DMS114 treated with DMSO at 0.1 percent for 48 hours (cell line): Measurements from ENCODE around the gene FGF22.

Source experiments
- DNase-seq: peaks from one replicate; lab custom pipeline; 2025; ENCODE audit not compliant: unreplicated experiment; lab: John Stamatoyannopoulos, UW

Gene FGF22

DNA sequence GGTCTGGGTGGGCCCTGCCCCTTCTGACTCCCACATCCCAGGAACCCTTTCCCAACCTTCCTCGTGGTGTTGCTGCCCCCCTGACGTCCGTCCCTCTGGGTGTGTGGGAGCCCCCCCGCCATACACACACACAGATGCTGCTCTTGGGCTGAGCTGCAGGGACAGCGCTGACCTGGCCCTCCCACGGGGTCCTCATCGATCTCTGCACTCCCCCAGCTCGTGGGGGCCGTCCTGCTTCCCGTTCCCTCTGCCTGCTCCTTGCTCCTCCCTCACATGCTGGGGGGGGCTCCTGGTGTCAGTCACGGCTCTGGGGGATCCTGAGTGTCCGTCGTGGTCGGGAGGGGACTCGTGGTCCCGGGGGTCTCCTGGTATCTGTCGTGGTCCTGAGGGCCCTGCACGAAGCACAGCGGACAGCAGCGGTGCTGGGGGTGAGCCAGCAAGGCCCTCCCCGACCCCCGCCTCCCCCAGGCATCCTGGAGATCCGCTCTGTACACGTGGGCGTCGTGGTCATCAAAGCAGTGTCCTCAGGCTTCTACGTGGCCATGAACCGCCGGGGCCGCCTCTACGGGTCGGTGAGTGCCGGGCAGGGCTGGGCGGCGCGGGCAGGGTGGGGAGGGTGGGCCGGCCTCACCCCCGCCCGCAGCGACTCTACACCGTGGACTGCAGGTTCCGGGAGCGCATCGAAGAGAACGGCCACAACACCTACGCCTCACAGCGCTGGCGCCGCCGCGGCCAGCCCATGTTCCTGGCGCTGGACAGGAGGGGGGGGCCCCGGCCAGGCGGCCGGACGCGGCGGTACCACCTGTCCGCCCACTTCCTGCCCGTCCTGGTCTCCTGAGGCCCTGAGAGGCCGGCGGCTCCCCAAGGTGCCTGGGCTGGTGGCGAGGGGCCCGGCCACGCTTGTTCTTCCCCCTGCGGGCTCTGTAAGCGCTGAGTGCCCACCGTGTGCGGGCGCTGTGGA is 3.4 kb downstream of the FGF22 start:
- DNase-seq, result no peak

DNA sequence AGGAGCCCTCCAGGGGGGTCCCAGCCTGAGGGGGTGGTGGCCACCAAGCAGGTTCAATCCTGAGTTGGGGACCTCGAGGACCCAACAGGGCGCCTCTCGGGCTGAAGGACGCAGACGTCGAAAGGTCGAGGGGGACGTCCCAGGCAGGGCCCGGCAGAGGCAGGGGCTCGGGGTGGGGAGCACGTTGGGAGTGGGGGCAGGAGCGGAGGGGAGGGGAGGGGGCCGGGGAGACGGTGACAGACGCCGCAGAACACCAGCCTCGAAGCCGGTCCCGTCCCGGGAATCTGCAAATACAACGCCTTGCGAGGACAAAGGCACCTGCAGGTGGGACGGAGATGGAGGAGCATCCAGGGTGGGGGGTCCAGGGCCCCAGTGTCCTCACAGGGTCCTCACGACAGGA is 4.1 kb downstream of the FGF22 start:
- no peak for DNase-seq

DNA sequence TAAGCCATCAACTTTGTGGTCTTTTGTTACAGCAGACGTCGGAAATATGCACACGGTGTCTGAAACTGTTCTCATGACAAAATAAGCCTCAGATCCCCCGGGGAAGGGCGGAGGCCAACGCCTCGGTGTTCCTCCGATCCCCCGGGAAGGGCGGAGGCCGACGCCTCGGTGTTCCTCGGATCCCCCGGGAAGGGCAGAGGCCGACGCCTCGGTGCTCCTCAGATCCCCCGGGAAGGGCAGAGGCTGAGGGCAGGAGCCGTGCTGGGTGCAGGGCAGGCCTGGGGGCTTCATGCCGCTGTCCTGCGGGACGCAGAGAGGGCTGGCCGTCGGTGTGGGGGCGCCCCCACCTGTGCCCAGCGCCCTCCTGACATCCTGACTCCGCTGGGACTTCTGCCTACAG is 4.7 kb downstream of the FGF22 start:
- DNase-seq, result no peak

DNA sequence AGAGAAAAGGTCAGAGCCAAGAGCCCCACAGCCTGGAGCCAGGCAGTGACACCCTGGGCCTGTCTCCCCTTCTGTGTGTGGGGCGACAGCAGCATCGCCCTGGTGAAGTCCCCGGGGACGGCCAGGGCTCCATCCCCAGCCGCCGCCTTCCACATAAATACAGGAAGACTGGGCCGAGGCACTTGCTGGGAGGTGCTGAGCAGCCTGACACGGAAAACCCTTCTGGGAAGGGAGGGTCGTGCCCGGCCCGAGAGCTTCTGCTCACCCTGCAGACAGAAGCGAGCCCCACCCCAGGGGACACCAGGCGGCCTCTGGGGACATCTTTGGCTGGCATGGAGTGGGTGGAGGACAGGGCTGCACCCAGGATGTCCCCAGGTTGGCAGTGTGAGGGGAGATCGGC is 5.1 kb downstream of the FGF22 start:
- DNase-seq, result no peak

DNA sequence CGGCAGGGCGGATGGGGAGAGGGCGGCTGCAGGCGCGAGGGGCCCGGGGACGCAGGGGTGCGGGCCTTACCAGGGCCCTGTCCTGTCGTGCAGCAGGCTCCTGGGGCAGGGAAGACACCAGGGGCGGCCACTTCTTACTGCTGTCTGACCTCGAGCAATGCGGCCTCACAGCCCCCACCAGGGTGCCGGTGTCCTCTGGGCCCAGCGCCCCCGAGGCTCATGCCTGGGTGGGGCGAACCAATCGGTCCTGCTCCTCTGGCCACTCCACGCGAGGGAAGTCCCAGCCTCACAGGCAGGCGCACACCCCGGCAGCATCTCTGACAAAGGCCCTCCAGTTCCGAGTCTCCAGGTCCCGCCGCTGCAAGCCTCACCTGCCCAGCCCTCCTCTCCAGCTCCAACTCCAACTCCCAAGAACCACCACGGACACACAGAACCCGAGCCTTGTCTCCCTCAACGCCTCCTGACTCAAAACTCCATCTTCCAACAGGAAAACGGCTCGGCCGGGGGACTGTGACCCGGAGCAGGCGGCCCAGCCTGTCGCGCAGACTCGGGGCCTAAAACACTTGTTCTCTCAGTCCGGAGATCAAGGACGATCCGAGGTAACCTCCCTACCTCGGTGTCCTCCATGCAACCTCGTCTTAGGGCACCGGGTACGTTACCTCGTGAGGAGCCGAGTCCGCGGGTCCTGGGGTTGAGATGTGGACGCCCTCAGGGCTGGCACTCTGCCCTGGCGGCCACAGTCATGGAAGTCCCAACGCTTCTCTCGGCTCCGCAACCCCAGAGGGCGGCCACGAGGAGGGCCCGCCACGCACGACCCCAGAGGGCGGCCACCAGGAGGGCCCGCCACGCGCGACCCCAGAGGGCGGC is 6.5 kb downstream of the FGF22 start:
- no peak for DNase-seq

DNA sequence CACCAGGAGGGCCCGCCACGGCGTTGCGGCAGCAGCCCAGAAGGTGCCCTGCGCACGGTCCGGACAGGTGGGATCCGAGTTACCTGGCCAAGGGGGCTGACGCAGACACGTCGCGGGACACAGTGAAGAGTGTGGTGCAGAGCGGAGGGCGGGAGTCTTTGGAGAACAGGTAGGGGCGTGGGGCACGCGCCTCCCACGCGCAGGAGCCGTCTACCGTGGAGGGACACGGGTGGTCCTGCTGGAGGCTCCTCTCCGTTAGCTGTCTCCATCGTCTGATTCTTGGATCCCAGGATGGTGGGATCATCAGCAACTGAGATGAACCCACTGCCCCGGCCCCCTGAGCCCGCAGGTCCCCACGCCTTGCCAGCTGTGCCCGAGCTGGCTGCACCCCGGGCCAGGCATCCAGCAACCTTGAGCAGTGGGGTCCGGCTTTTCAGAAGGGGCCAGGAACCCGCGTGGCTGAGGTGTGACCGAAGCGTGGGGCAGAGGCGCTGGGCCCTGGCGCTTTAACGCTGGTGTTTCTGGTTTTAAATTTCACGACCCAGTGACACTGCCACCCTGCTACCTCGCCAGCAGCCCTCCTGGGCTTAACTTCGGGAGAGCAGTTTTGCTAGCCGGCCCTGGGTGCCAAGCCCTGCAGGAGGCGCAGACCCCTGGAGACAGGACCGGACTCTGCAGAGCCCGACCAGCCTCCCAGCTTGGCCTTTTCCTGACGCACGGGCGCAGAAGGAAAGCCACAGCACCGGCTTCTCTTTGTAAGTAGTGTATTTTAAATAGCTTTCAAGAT is 7.3 kb downstream of the FGF22 start:
- DNase-seq, result no peak

DNA sequence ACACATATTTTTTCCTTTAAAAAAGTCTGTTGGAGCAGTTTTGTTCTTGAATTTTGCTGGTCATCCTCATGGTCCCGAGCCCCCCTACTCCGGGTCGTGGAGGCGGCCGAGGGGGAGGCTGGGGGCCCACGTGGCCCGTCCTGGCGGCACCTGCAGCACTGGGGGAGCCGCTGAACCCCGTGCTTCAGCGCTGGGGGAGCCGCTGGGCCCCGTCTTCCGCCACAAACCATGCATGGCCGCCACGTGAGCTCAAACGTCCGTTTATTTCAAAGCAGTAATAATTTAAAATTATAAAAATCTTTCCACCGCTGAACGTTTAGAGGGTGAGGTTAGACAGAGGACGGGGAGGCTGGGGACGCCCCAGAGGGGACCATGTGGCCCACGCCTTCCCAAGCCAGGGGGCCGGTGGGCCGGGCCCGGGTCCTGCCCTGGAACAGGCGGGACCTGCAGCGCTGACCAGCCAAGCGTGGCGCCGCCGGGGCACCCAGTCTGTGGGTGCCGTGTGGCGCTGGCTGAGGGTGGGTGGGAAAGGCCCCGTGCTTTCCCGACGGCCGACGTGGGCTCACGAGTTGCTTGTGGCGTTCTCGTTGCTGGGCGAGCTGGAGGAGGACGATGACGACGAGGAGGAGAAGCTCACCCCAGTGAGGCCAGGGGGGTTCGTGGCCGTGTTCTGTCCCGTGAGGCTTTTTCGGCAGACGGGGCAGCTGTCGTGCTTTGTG is 8.0 kb downstream of the FGF22 start:
- DNase-seq, result no peak

DNA sequence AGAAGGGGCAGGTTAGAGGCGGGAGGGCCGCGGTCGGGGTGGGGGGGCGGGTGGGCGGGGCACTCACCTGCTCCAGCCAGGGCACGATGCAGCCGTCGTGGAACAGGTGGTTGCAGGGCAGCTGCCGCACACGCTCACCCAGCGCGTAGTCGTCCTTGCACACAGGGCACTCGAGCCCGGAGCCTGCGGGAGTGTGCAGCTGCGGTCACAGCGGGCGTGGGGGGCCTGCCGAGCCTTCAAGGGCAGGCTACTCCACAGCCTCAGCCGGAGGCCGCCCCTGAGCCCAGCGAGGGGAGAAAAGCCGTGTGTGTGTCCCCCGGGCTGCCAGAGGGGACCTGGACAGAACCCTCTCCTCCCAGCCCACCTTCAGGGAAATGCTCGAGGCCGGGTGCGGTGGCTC is 8.6 kb downstream of the FGF22 start:
- DNase-seq, result no peak

DNA sequence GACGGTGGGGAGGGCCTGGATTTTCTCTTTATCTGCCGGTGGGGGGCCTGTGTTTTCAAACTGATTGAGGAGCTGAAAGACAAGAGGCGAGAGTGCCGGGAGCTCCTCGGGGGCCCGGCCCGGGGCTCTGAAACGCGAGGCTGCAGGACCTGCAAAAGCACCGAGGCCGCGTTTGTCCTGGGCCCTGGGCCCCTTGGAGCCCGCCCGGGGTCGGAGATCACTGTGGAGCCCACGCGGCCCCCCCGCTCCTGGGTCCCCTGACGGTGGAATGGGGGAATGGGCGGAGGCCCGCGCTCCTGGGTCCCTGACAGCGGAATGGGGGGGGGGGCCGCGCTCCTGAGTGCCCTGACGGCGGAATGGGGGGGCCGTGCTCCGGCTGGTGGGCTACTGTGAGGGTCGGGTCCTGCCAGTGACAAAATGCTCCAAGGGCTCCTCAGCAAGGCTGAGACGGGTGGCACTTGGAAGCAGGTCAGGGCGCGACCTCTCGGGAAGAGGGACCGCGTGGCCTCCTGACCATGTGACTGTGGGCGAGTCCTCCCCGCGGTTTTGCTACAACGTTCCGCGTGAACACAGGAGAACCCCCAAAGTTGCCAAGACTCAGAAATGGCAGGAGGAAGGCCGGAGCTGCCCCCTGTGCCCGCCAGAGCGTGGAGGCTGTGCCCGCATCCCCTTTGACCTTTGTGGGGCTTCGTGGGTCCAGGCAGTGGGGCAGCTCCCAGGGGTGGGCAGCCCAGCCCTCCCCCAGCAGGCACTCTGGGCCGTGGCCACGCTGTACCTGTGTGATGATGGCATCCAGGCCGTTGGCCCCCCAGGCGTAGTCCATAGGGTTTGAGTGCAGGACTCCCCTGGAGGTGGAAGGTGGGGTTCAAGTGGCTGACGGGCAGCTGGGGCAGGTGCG is 9.5 kb downstream of the FGF22 start:
- no peak for DNase-seq

DNA sequence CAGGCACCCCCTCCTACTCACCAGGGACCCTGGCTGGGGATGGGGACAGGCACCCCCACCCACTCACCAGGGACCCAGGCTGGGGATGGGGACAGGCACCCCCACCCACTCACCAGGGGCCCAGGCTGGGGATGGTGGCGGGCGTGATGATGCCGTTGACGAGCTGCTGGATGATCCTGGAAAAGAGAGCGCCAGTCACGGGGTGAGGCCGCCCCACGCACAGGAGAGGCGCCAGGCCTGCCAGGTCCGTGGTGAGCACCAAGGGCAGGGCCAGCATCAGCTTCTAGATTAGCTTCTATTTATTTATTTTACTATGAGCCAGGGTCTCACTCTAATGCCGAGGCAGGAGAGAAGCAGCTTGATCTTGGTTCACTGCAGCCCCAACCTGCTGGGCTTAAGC is 10.4 kb downstream of the FGF22 start:
- no peak for DNase-seq

DNA sequence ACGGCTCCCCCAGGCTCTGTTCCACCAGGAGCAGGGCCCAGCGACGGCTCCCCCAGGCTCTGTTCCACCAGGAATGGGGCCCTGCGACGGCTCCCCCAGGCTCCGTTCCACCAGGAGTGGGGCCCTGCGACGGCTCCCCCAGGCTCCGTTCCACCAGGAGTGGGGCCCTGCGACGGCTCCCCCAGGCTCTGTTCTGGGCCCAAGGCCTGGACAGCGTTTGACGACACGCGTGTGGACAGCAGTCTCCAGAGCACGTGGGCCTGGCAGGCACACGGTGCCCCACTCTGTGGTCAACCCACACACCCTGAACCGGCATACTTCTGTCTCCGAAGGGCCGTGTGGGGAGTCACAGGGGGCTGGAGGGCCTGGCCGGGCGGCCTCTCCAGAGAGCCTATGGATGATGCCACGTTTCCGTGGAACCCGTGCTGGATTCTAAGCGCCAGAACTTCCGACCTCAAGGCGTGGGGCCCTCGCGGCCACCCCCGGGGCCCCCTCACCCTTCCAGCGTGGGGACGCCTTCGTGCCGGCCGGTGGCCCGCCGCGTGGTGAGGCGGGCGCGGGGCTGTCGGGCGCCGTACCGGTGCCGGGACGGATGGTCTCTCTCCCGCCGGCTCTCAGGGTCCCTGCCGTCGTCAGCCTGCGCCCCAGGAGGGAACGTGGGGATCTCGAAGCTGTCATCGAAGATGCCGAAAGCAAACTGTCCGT is 11.6 kb downstream of the FGF22 start:
- DNase-seq, result no peak

DNA sequence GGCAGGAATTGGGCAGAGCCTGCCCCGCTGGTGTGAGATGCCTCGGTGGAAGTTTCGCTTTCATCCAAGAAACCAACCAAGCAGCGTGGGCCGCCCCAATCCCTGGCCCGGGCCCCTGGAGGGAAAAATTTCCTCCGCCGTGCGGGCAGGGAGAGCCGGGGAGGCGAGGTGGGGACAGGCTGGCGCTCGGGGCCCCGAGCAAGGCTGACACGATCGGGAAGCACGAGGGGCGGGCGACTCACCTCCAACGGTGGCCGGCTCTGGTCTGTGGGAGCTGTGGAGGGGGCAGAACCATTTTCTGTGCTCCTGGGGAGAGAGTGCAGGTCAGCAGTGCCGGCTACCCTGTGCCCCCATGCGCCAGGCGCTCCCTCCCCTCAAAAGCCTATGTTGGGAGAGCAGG is 12.3 kb downstream of the FGF22 start:
- DNase-seq, result no peak

DNA sequence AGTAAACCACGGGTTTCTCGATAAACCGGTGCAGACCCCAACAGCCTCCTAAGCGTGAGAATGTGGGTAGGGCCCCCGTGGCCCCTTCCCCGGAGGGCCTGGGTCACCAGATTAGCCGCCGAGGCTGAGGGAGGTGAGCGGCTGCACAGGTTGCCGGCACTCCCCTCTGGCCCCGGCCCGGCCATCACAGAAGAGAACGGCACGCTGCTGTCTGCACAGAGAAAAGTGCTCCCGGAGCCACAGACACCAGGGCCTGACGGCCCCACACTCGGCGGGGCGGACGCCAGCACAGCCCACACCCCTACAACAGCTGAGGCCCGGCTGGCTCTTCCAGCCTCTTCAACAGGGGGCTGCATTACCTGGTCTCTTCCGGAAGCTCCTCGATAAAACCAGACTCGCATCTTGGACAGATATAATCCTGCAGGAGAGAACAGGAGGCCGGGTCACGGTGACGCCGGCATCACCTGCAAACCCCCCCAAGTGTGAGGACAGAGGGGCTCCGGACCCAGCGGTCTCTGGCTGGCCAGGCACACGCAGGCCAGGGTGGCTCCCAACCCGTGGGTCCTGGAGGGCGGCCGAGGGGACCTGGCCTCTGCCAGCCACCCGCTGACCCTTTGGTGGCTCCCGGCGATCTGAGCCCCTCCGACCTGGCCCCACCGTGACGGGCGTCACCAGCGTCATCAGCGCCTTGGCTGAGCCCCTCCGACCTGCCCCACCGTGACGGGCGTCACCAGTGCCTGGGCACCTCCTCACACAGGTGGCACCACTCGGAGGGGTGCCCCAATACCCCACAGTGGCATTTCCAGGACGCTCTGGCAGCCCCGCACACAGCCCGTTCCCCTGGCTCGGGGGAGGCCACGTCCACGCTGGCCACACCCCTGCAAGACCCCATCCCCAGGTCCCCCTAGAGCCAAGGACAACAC is 13.0 kb downstream of the FGF22 start:
- DNase-seq, result no peak

DNA sequence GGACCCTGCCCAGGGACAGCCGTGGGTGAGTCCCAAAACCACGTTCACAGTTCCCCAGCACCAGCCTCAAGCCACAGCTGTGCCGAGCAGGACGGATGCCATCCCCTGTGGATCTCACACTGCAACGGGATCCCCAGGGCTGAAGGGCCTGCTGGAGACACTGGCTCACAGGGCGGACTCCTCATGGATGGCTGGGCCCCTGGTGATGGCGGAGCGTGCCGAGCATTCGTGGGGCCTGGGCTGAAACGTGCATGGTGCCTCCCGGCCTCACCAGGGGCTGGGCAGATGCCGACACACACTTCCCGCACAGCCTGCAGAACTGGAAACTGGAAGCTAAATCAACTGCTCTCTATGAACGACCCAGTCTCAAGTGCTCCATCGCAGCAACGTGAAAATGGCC is 13.7 kb downstream of the FGF22 start:
- DNase-seq, result no peak

DNA sequence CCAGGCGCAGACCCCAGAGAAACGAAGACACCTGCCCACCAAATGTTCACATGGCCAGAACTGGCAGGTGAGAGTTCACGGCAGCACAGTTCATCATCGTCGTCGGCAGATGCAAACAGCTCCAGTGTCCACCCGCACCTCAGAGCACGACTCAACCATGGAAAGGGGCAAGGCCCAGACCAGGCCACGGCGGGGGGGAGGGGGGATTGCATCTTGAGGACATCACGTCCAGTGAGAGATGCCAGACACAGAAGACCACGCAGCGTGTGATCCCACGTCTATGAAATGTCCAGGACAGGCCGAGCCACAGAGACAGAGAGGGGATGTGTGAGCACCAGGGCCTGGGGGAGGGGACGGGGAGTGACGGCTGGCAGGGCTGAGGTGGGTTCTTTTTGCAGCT is 16.0 kb downstream of the FGF22 start:
- no peak for DNase-seq

DNA sequence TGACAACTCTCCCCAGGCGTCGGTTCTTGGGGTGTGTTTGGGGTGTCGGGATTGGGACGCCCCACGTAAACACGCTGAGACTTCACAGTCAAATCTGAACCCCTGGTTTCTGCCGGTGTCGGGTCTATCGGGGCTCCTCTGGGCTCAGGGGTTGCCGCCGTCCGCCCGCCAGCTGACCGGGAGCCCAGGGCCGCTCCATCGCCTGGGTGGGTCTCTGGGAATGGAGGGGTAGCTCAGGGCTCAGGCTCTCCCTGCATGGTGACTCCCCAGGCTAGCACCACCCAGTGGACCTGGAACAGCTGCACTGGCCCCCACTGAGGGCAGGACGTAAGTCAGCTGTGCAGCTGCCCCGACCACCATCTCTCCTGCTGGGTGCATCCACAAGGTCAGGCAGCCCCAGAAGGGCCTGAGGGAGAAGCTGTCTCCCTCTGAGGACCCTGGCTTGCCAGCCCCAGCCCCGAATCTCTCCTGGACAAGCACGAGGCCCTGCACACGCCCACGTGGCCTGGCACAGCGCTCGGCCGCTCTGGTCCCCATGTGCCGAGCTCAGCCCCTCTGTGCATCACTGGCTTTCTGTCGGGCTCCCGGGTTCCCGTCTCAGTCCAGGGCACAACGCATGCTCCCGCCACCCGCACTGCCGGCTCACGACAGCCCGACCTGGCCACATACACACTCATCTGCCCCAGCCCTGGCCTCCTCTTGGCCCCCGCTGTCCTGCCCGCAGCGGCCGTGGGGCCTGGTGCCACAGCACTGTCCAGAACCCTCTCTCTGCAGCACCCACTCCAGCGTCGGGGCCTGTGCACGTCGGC is 17.3 kb downstream of the FGF22 start:
- DNase-seq, result no peak

DNA sequence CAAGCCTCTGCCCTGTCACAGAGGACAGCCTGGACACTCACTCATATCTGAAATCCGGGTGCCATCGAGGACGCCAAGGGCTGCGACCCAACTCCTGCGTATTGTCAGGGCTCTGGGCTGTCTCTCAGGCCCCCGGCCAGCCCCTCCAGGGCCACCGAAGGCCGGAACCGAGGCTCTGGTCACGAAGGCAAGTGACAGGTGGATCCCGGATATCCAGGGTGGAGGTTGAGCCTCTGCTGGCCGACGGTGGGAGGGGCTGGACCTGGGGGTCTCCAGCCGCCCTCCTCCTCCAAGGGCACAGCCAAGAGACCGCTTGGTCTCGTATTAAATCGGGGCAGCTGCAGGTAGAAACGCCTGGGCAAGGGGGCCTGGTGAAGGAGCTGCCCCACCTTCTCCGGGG is 17.9 kb downstream of the FGF22 start:
- DNase-seq, result no peak
